ENCODE measurements around the gene MAP3K5.

MAP3K5 gene

GRCh38 chr6:136538836-136539235, 253.4 kb downstream of the MAP3K5 start:
- no peak for DNase-seq (ENCODE audit: low spot score)

GRCh38 chr6:136535880-136536650, 256.2 kb downstream of the MAP3K5 start:
- no peak for DNase-seq (ENCODE audit: low spot score)

- no peak for DNase-seq (ENCODE audit: low spot score)
These were observed 257.1 kb downstream of the MAP3K5 start for GRCh38 chr6:136535017-136535765.

- no peak for DNase-seq (ENCODE audit: low spot score)
These were observed 258.0 kb downstream of the MAP3K5 start for GRCh38 chr6:136534268-136534667.

GRCh38 chr6:136533487-136533886, 258.8 kb downstream of the MAP3K5 start:
- no peak for DNase-seq (ENCODE audit: low spot score)

GRCh38 chr6:136532030-136532429, 260.2 kb downstream of the MAP3K5 start:
- no peak for DNase-seq (ENCODE audit: low spot score)

GRCh38 chr6:136529710-136530109, 262.6 kb downstream of the MAP3K5 start:
- no peak for DNase-seq (ENCODE audit: low spot score)

- no peak for DNase-seq (ENCODE audit: low spot score)
These were observed 263.8 kb downstream of the MAP3K5 start for GRCh38 chr6:136528477-136528876.

- DNase-seq (ENCODE audit: low spot score): no peak
These were observed 264.4 kb downstream of the MAP3K5 start for GRCh38 chr6:136527831-136528230.

GRCh38 chr6:136526937-136527336, 265.3 kb downstream of the MAP3K5 start:
- no peak for DNase-seq (ENCODE audit: low spot score)

- DNase-seq (ENCODE audit: low spot score): peak; percentile 42
These were observed 265.9 kb downstream of the MAP3K5 start for GRCh38 chr6:136526196-136526930.

- DNase-seq (ENCODE audit: low spot score): no peak
These were observed 266.6 kb downstream of the MAP3K5 start for GRCh38 chr6:136525586-136526195.

- no peak for DNase-seq (ENCODE audit: low spot score)
These were observed 267.3 kb downstream of the MAP3K5 start for GRCh38 chr6:136524936-136525413.

- DNase-seq (ENCODE audit: low spot score): no peak
These were observed 267.8 kb downstream of the MAP3K5 start for GRCh38 chr6:136524339-136524935.

- DNase-seq (ENCODE audit: low spot score): no peak
These were observed 269.1 kb downstream of the MAP3K5 start for GRCh38 chr6:136523196-136523595.

- no peak for DNase-seq (ENCODE audit: low spot score)
These were observed 269.6 kb downstream of the MAP3K5 start for GRCh38 chr6:136522636-136523035.

GRCh38 chr6:136521911-136522310, 270.4 kb downstream of the MAP3K5 start:
- DNase-seq (ENCODE audit: low spot score): no peak

GRCh38 chr6:136521427-136521826, 270.9 kb downstream of the MAP3K5 start:
- no peak for DNase-seq (ENCODE audit: low spot score)

GRCh38 chr6:136520517-136520916, 271.8 kb downstream of the MAP3K5 start:
- DNase-seq (ENCODE audit: low spot score): no peak

- no peak for DNase-seq (ENCODE audit: low spot score)
These were observed 274.7 kb downstream of the MAP3K5 start for GRCh38 chr6:136517582-136517981.

- no peak for DNase-seq (ENCODE audit: low spot score)
These were observed 275.3 kb downstream of the MAP3K5 start for GRCh38 chr6:136517002-136517401.

- no peak for DNase-seq (ENCODE audit: low spot score)
These were observed 277.7 kb downstream of the MAP3K5 start for GRCh38 chr6:136514591-136514990.

Measured in activated CD4-positive, alpha-beta T cell treated with anti-CD3 and anti-CD28 coated beads, Interleukin-2, Interleukin-4, amounts not matched to agents 100 ng/mL and 50 ng/mL, durations not matched to agents 16 hours and 8 hours (primary cell).